ENCODE measurements around the gene VAPA. TPM values are rescaled to one million over a fixed set of nuclear protein-coding genes. Genes with fewer than 3 reads are reported as not detected.

The VAPA gene
- total RNA-seq, 1 experiment from 2014 or later = 137 TPM

GRCh38 chr18:9902832-9903231, 11.0 kb upstream of the VAPA start (continued):
- no peak for TF ChIP-seq PRDM15 (CRISPR knock-in tag; IDR thresholded peaks at IDR 0.05)
- no peak for TF ChIP-seq ESRRA (CRISPR knock-in tag; IDR thresholded peaks at IDR 0.05; ENCODE audit: borderline replicate concordance)
- no peak for TF ChIP-seq E2F4 (CRISPR knock-in tag; IDR thresholded peaks at IDR 0.05; ENCODE audit: borderline replicate concordance, low read depth)
- TF ChIP-seq ZNF671 (CRISPR knock-in tag; IDR thresholded peaks at IDR 0.05) = no peak
- TF ChIP-seq ZNF138 (CRISPR knock-in tag; conservative IDR thresholded peaks at IDR 0.05) = no peak
- TF ChIP-seq ZNF416 (CRISPR knock-in tag; IDR thresholded peaks at IDR 0.05) = no peak
- no peak for TF ChIP-seq USF1 (CRISPR knock-in tag; IDR thresholded peaks at IDR 0.05)
- TF ChIP-seq AFF4 (CRISPR knock-in tag; IDR thresholded peaks at IDR 0.05; ENCODE audit: borderline replicate concordance) = no peak
- TF ChIP-seq ZNF281 (CRISPR knock-in tag; IDR thresholded peaks at IDR 0.05) = no peak

DNA sequence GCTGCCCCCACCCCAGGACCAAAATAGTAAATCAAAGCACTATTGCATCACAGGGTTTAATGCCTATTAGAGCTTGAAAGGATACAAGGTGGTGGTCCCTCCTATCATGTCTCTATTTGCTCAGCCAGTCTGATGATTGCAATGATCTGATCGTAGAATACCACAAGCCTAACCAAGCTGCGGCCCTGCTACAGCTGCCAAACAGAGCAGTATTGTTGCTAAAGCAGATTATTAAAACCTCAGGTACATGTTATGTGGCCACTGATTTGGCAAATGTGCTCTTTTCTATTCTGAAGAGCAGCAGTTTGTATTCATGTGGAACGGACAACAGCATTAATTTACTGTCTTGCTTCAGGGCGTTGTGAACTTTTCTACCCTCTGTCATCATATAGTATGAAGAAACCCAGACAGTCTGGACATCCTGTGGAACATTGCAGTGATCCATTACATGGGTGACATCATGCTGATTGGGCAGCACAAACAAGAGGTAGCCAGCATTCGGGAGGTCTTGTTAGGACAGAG, 8.4 kb upstream of the VAPA start:
- no peak for DNase-seq (ENCODE audit: low spot score)
- ChIA-PET POLR2A (no interaction called here), CTCF (interaction anchor here (0.6 kb wide), 1 partner anchor 66 kb away, joined by 3 read pairs; no protein-coding TSS in a partner anchor)
- H3K36me3 Mint-ChIP-seq = no peaks in the 10 kb centered on the region
- H3K27ac Mint-ChIP-seq = no peak overlapping the region
- no peak for ATAC-seq
- no peaks in the 10 kb centered on the region for H3K9me3 Mint-ChIP-seq
- H3K4me1 Mint-ChIP-seq = peaks cover 5% of the 10 kb centered on the region
- no peak overlapping the region for H3K4me3 Mint-ChIP-seq
- TF ChIP-seq TEAD4 (CRISPR knock-in tag; IDR thresholded peaks at IDR 0.05) (no peak), GABPB1 (CRISPR knock-in tag; IDR thresholded peaks at IDR 0.05) (0 out of 2 replicates have a peak, but pooled peaks have one; percentile 33)
- no peaks in the 10 kb centered on the region; the same call in 1 of the 2 replicates for H3K27me3 Mint-ChIP-seq (ENCODE audit: low read depth)
